HG02763 (cell line): ENCODE results near the gene CSAG2.
"Not testable (repeated sequence)": the region's sequence is repeated elsewhere in the genome, so short reads cannot be mapped to it uniquely, and the experiment has no call there.

Experiments
- ATAC-seq: cut with Tn5 transposase; IDR thresholded peaks from one replicate; pipeline ENCODE4 v1.9.1; 2021; ENCODE audit warnings: mild to moderate bottlenecking, moderate library complexity; ENCODE audit not compliant: unreplicated experiment

The CSAG2 gene

GRCh38 chrX:152709173-152709572 lies at the start of gene CSAG2:
Gene CSAG2 (minus strand): TSS chrX:152709273. CDS start chrX:152709112, 161 bp downstream.
- ATAC-seq, result not testable (repeated sequence)

GRCh38 chrX:152754871-152755270 lies 45.8 kb upstream of the CSAG2 start:
- ATAC-seq, result not testable (repeated sequence)

GRCh38 chrX:152753686-152754650 lies 44.9 kb upstream of the CSAG2 start, which contains the start of gene MAGEA2:
Gene MAGEA2 (minus strand): TSS chrX:152753842. CDS start chrX:152751363, 2,479 bp downstream.
- ATAC-seq, result not testable (repeated sequence)

GRCh38 chrX:152738560-152738959 lies 29.5 kb upstream of the CSAG2 start:
- ATAC-seq, result no peak

GRCh38 chrX:152736528-152736927 lies 27.5 kb upstream of the CSAG2 start:
- not testable (repeated sequence) for ATAC-seq

GRCh38 chrX:152735860-152736511 lies 26.9 kb upstream of the CSAG2 start:
- ATAC-seq, result no peak

GRCh38 chrX:152735101-152735500 lies 26.0 kb upstream of the CSAG2 start:
- ATAC-seq, result no peak

- not testable (repeated sequence) for ATAC-seq
These were observed 25.2 kb upstream of the CSAG2 start for GRCh38 chrX:152734143-152734858.

- ATAC-seq, result no peak
These were observed 24.3 kb upstream of the CSAG2 start, which contains the start of the genes CSAG1 and MAGEA12 for GRCh38 chrX:152733261-152733975. Gene CSAG1 (minus strand): TSS chrX:152733721. CDS start chrX:152732460, 1,261 bp downstream. Gene MAGEA12 (plus strand): TSS chrX:152733757. CDS start chrX:152736162, 2,405 bp downstream.

GRCh38 chrX:152725409-152725808 lies 16.3 kb upstream of the CSAG2 start:
- ATAC-seq, result no peak

GRCh38 chrX:152713815-152714787 lies 5.0 kb upstream of the CSAG2 start, which contains the start of gene MAGEA2B:
Gene MAGEA2B (plus strand): TSS chrX:152714628. CDS start chrX:152717107, 2,479 bp downstream.
- ATAC-seq, result not testable (repeated sequence)

- ATAC-seq, result not testable (repeated sequence)
These were observed 4.1 kb upstream of the CSAG2 start for GRCh38 chrX:152713195-152713594.

GRCh38 chrX:152706500-152706899 lies 2.6 kb downstream of the CSAG2 start:
- ATAC-seq, result not testable (repeated sequence)

- ATAC-seq, result not testable (repeated sequence)
These were observed 8.7 kb downstream of the CSAG2 start for GRCh38 chrX:152700390-152700789.

- ATAC-seq, result not testable (repeated sequence)
These were observed 10.8 kb downstream of the CSAG2 start, which contains the start of gene MAGEA3 for GRCh38 chrX:152697952-152698931. Gene MAGEA3 (plus strand): TSS chrX:152698794. CDS start chrX:152700833, 2,039 bp downstream.

GRCh38 chrX:152681012-152681411 lies 28.1 kb downstream of the CSAG2 start:
- peak; percentile 68 for ATAC-seq

- ATAC-seq, result not testable (repeated sequence)
These were observed 34.4 kb downstream of the CSAG2 start for GRCh38 chrX:152674652-152675051.
